ENCODE results near the gene P2RX6.

GRCh38 chr22:21014726-21015465 is at the start of gene P2RX6:
- TF ChIP-seq, protein P1, sequence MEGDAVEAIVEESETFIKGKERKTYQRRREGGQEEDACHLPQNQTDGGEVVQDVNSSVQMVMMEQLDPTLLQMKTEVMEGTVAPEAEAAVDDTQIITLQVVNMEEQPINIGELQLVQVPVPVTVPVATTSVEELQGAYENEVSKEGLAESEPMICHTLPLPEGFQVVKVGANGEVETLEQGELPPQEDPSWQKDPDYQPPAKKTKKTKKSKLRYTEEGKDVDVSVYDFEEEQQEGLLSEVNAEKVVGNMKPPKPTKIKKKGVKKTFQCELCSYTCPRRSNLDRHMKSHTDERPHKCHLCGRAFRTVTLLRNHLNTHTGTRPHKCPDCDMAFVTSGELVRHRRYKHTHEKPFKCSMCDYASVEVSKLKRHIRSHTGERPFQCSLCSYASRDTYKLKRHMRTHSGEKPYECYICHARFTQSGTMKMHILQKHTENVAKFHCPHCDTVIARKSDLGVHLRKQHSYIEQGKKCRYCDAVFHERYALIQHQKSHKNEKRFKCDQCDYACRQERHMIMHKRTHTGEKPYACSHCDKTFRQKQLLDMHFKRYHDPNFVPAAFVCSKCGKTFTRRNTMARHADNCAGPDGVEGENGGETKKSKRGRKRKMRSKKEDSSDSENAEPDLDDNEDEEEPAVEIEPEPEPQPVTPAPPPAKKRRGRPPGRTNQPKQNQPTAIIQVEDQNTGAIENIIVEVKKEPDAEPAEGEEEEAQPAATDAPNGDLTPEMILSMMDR (conservative IDR thresholded peaks at IDR 0.05; ENCODE audit: low read length) = no peak
- TF ChIP-seq EZH2phosphoT487 (IDR thresholded peaks at IDR 0.05; ENCODE audit: borderline replicate concordance) = no peak

Measured in Loucy (cell line).